WERI-Rb-1 (cell line): ENCODE measurements around the gene PPIF.

Experiments used
- DNase-seq: peaks from one replicate; pipeline ENCODE4 v3.0.0-alpha.2; 2020
- H3K27ac ChIP-seq: fragments of 250-450 bp; sonication (Bioruptor Pico); 2 replicates; pipeline ENCODE4 v1.5.1; 2020; ENCODE audit warnings: mild to moderate bottlenecking, moderate library complexity
- H3K27me3 ChIP-seq: fragments of 250-450 bp; sonication (Bioruptor Pico); 2 replicates; pipeline ENCODE4 v1.5.1; 2021; ENCODE audit warnings: mild to moderate bottlenecking, low read depth, moderate library complexity; ENCODE audit not compliant: insufficient read depth, severe bottlenecking
- H3K36me3 ChIP-seq: fragments of 250-450 bp; sonication (Bioruptor Pico); 2 replicates; pipeline ENCODE4 v1.5.1; 2020; ENCODE audit warnings: mild to moderate bottlenecking, moderate library complexity
- H3K4me3 ChIP-seq: 2 replicates; pipeline ENCODE4 v1.5.1; 2011; ENCODE audit warnings: low read depth, mild to moderate bottlenecking, control low read depth, low read length
- H3K9me3 ChIP-seq: fragments of 250-450 bp; sonication (Bioruptor Pico); 2 replicates; pipeline ENCODE4 v1.5.1; 2021; ENCODE audit warnings: mild to moderate bottlenecking, moderate library complexity; ENCODE audit not compliant: severe bottlenecking
- TF ChIP-seq, protein P1 (sequence below): IDR thresholded peaks from 2 replicates; pipeline ENCODE4 v1.5.1; 2011; ENCODE audit warnings: low read depth, mild to moderate bottlenecking, control low read depth, inconsistent platforms, low read length

Gene PPIF

DNA sequence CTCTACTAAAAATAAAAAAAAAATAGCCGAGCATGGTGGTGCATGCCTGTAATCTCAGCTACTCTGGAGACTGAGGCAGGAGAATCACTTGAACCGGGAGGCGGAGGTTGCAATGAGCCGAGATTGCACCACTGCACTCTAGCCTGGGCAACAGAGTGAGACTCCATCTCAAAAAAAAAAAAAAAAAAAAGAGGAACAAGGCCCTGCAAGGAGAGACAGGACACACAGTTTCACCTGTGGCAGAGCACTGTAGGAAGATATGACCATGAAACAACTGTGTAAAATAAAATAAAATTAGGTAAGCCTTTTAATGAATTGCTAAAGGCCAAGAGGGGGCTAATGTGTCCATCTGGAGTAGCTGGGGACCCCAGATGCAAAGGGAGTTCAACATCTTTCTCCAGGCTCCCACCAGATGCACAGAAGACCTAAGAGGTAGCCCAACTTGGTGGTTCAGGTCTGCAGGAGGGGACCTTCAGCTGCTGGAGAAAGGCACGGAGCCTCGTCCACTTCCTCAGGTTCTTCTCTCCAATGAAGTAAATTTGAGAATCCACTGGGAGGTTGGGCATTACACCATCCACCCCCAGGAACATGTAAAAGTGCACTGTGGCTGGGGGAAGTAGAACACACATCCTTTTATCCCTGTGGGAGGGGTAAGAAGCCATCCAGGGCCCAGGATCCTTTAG, 12.7 kb downstream of the PPIF start:
- no peak overlapping the region for H3K4me3 ChIP-seq
- peak; percentile 2 for DNase-seq
- TF ChIP-seq, protein P1, sequence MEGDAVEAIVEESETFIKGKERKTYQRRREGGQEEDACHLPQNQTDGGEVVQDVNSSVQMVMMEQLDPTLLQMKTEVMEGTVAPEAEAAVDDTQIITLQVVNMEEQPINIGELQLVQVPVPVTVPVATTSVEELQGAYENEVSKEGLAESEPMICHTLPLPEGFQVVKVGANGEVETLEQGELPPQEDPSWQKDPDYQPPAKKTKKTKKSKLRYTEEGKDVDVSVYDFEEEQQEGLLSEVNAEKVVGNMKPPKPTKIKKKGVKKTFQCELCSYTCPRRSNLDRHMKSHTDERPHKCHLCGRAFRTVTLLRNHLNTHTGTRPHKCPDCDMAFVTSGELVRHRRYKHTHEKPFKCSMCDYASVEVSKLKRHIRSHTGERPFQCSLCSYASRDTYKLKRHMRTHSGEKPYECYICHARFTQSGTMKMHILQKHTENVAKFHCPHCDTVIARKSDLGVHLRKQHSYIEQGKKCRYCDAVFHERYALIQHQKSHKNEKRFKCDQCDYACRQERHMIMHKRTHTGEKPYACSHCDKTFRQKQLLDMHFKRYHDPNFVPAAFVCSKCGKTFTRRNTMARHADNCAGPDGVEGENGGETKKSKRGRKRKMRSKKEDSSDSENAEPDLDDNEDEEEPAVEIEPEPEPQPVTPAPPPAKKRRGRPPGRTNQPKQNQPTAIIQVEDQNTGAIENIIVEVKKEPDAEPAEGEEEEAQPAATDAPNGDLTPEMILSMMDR, result no peak
- no peaks in the 10 kb centered on the region for H3K9me3 ChIP-seq
- no peaks in the 10 kb centered on the region for H3K27me3 ChIP-seq
- H3K36me3 ChIP-seq, result peaks cover 14% of the 10 kb centered on the region
- no peak overlapping the region for H3K27ac ChIP-seq

DNA sequence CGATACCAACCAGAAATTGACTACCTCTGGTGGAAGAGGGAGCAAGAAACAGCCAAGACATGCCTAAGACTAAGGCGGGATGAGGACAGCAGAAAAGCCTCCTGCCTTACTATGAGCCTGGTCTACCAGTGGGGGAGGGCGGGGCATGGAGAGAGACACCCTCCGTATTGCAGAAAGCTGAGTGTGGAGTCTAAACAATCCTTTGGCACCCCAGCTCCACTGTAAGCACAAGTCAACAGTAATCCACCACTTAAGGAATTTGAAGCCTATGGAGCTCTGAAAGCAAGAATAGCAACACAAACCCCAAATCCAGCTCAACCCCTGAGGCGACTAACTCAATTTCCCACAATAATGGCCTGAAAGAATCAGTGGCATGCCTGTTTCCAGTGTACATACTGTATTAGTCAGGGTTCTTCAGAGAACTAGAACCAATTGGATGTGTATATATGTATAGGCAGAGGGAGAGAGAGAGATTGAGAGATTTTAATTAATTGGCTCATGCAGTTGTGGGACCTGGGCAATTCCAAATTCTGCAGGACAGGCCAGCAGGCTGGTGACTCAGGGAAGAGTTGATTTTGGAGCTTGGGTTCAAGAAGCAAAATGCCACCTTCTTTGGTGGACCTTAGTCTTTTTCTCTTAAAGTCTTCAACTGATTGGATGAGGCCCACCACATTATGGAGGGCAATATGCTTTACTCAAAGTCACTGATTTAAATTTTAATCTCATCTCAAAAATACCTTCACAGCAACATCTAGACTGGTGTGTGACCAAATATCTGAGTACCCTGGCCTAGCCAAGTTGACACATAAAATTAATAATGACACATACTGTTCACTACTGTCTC, 13.5 kb downstream of the PPIF start:
- H3K27me3 ChIP-seq, result no peaks in the 10 kb centered on the region
- H3K4me3 ChIP-seq, result no peak overlapping the region
- peak; percentile 2 for DNase-seq
- TF ChIP-seq, protein P1, result no peak
- H3K36me3 ChIP-seq, result peaks cover 6% of the 10 kb centered on the region
- H3K27ac ChIP-seq, result no peak overlapping the region
- no peaks in the 10 kb centered on the region for H3K9me3 ChIP-seq

DNA sequence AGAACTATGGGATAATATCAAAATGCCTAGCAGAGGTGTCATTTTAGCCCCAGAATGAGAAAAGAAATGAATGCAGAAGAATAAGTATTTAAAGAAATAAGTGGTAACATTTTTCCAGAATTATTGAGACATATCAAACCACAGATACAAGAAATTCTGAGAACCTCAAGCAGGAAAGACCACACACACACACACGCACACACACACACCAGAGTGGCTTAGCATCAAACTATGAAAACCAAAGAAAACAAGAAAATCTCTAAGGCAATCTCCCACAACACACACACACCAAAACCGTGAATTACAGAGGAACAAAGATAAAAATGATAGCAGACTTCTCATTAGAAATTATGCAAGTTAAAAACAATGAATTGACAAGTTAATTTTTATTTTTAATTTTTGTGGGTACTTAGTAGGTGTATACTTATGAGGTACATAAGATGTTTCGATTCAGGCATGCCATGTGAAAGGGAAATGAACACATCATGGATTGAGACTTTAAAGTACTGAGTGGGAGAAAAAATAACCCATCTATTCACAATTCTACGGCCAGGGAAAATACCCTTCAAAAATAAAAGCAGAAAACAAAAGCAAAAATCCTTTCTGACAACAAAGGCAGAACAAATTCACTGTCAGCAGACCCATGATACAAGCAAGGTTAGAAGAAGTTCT, 14.6 kb downstream of the PPIF start:
- no peaks in the 10 kb centered on the region for H3K9me3 ChIP-seq
- TF ChIP-seq, protein P1, result no peak
- DNase-seq, result peak; percentile 0

DNA sequence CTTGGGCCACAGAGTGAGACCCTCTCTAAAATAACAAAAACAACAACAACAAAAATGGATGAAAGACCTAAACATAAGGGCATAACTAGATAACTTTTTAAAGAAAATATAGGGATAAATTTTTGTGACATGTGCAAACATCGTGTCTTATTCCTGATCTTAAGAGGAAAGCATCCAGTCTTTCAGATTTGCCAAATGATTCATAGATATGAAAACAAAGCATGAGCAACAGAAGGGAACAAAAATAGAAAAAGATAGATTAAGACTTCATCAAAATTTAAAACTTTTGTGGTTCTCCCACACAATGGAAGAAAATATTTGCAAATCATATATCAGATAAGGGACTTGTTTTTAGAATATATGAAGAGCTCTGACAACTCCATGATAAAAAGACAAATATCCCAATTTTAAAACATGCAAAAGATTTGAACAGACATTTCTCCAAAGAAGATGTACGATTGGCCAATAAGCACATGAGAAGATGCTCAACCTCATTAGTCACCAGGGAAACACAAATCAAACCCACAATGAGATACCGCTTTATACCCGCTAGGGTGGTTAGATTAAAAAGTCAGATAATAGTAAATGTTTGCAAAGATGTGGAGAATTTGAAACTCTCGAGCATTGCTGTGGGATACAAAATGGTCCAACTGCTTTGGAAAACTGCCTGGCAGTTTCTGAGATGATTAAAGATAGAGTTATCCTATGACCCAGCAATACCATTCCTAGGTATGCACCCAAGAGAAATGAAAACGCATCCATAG, 20.3 kb downstream of the PPIF start:
- H3K4me3 ChIP-seq, result no peak overlapping the region
- no peaks in the 10 kb centered on the region for H3K27me3 ChIP-seq
- H3K36me3 ChIP-seq, result no peaks in the 10 kb centered on the region
- H3K9me3 ChIP-seq, result peaks cover 2% of the 10 kb centered on the region
- no peak overlapping the region for H3K27ac ChIP-seq
- DNase-seq, result no peak
- TF ChIP-seq, protein P1, result no peak

More for the DNA sequence above, 14.6 kb downstream of the PPIF start:
- Histone ChIP-seq H3K36me3 (no peaks in the 10 kb centered on the region; the same call in none of the 2 replicates), H3K4me3 (no peak overlapping the region), H3K27me3 (no peaks in the 10 kb centered on the region), H3K27ac (no peak overlapping the region)

DNA sequence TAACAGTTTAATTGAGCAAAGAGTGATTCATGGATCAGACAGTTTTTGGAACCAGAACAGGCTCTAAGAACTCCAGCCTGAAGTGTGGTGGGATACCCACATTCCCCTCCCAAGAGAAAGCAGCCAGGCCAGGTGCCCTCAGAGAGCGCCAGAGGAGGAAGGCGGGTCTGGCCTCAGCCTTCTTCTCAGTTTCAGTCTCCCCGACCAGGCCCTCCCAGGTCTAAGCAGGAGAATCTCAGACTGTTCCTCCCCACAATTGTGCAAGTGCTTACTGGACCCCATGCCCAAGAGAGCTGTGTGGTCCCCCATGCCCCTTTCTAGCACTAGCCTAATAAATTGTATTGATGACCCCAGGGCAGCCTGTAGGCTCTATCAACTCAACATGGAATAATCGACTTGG, 25.6 kb downstream of the PPIF start:
- Histone ChIP-seq H3K4me3 (no peak overlapping the region), H3K27me3 (no peaks in the 10 kb centered on the region), H3K9me3 (peaks cover 2% of the 10 kb centered on the region), H3K27ac (no peak overlapping the region), H3K36me3 (no peaks in the 10 kb centered on the region)
- no peak for DNase-seq
- TF ChIP-seq, protein P1, result no peak
